GM19351 (cell line): ENCODE results near the gene FATE1.
A peak's percentile ranks its signal among the peaks of the same experiment; 100 is the strongest.

ENCODE experiments used
- ATAC-seq: cut with Tn5 transposase; IDR thresholded peaks from one replicate; pipeline ENCODE4 v1.9.1; 2021; ENCODE audit warnings: mild to moderate bottlenecking, moderate library complexity; ENCODE audit not compliant: unreplicated experiment

FATE1 gene

GRCh38 chrX:151703487-151703886 lies 12.3 kb upstream of the FATE1 start:
- no peak for ATAC-seq

DNA sequence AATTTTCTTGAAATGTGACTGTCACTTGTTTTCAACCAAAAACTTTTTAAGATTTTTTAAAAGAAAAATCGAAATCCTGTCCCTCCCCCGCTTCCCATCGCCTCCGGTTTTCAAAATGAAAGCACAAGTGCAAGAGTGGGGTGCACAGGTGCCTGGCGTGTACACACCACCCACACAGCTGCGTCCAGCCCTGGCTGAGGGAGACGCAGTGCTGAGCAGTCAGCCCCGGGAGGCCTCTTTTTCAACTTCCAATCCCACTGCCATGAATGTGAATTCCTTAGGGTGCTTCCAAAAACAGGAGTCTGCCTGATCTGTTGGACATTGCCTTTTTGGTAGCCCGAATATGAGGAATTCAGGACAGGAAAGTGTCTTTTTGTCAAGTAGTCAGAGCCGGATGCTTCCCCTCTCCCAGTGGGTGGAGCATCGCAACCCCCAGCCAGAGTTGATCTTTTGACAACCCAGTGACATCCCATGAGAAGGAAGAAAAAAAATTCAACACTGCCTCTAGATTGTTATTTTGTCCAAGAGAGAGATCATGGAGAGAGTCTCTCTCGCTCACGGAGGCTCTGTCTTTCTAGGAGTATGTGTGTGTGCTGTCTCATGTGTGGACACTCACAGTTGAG lies 11.7 kb upstream of the FATE1 start:
- no peak for ATAC-seq

GRCh38 chrX:151708821-151709220 lies 7.0 kb upstream of the FATE1 start:
- ATAC-seq: no peak

DNA sequence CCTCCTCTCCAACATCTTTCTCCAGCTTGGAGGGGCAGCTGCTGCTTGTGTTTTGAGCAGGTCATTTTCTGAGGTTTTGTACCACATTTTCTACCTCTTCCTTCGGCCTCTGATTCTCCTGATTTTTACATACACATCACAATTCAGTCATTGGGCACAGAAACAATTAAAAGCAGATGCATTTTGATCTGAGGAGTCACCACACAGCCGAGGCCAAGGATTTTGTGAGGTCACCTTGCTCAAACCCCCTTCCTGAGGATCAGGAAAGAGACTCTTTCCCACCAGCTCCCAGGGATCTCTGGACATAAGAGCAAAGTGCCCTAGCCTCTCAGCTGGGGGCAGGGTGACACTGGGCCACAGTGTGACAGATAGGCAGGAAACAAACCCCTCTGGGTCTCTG lies 5.4 kb upstream of the FATE1 start:
- no peak for ATAC-seq

DNA sequence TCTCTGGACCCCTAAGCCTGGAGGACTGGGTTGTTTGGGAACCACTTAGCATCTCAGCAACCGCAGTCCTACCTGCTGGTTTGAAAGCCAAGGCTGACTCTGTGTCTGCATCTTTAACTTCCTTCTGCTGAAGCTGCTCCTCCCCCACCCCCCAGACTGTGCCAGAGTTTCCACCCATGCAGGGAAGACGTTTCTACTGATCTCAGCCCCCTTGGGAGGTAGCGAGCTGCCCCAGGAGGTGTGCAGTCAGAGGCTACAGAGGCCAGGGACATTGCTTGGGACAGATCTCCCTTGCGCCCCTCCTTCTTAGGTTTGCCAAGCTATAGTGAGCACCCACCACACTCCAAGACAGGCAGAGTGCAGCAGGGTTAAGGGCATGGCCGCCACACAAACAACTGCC lies 4.7 kb upstream of the FATE1 start:
- ATAC-seq: no peak

DNA sequence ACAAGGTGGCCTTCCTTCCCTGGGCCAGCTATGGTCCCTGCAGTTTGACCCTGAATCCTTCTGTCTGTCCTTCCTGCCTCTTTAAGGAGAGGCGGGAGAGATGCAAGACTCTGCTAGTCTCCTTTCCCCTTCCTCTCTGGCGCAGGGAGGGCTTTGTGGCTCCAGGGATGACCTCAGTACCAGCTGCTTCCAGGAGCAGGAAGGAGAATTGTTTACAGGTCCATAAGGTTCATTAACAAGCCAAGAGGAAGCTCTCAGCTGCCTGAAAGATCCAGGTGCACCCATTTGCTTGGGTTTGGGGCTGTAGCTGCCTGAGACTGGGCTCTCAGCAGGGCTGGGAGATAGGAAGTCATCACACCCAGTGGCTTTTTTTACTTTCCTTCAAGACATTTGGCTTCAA lies 4.0 kb upstream of the FATE1 start:
- ATAC-seq: no peak

DNA sequence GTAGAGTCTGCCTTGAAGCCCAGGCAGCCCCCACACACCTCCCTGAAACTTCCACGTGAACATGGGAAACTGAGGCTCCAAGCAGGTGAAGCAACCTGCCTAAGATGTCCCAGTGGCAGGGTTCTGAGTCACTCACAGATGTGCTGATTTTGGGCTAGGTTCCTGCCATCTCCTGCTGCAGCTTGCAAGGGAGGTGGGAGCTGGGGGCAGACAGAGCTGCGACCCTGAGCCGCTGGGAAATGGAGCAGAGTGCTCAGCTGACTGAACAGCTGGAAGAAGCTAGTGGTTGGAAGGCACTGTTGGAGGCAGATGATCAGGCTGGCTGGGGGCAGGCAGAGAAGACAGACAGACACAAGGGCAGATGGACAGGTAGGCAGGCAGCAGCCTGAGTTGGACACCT lies 3.6 kb upstream of the FATE1 start:
- ATAC-seq: no peak

GRCh38 chrX:151713849-151714248 lies 2.0 kb upstream of the FATE1 start:
- ATAC-seq: peak; percentile 72

GRCh38 chrX:151714362-151714761 lies 1.5 kb upstream of the FATE1 start:
- no peak for ATAC-seq

- peak; percentile 87 for ATAC-seq
These were observed 6.5 kb downstream of the FATE1 start for GRCh38 chrX:151722241-151722846.

DNA sequence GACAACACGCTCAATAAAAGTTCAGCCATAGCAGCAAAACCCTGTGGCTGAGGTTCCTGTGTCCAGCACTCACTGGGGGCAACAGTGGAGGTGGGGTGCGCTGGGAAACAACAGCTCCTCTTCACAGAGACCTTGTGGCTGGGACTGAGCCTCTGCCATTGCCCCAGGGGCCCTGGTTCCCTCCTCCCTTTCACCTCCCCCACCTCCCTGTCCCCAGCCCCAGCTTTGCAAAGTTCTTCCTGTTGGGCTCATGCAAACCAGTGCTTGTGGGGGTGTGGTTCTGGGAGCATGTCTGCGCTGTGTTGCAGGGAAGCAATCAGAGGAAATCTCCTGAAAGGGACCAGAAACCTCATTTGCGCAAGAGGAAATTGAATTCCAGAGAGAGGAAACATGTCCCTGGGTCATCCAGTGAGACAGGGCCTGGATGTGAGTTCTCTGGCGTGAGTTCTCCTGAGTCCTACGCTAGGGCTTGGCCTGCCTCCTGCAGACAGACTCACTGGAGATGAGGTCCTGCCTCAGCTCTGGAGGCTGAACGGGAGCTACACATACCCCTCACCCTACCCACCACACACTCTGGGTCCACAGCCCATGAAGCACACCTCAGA lies 7.4 kb downstream of the FATE1 start:
- no peak for ATAC-seq

DNA sequence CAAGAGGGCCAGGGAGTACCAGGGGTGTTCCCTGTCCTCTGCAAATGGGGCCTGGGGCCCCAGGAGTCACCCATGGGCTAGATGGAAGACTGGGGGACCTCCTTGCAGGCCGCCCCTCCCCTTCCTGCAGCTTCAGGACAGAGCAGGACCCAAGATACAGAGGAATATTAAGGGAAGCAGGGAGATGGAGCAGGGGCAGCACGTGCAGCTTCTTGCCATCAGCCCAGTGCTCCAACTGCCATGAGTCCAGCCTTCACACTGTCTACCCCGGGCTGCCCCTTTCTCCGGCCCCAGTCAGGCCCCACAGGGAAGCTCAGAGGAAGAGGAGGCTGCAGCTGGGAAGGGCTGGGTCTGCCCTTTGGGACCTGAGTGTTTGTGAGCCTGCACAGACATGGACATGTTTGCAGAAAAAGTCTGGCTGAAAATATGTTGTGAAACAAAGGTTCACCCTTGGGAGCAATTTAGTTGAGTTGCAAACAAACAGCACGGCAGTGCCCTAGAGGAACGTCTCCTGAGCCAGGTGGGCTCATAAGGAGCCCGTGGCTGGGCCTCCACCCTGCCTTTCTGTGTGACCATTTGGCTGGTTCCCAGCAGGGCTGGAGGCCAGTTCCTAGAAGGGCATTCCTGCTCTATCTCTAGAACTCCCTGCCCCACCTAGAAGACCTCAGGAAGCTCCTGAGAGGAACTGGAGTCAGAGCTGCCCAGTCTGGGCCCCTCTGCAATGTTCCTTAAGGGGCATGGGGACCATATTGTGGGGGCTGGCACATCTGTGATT lies 8.9 kb downstream of the FATE1 start:
- no peak for ATAC-seq

GRCh38 chrX:151725338-151725614 lies 9.4 kb downstream of the FATE1 start:
- no peak for ATAC-seq

DNA sequence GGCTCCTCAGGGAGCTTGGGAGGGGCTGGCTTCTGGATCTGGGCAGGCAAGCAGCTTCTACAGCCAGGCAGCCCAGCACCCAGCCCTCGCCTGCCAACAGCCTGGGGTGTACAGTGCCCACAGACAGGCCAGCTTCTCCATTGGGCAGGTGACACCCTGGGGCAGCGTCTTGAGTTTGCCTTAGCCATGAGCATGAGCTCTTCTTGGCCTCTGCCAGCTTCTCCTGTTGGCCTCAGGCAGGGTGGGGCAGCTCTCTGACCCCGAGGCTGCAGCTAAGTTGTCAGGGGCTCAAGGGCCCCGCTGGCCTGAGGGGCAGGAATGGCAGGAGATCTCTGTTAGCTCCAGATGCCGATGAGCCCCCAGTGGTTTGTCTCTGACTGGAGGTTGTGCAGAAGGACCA lies 10.9 kb downstream of the FATE1 start:
- ATAC-seq: no peak

GRCh38 chrX:151727346-151727745 lies 11.5 kb downstream of the FATE1 start:
- ATAC-seq: no peak

GRCh38 chrX:151729056-151729725 lies 13.4 kb downstream of the FATE1 start:
- no peak for ATAC-seq

- ATAC-seq: no peak
These were observed 18.6 kb downstream of the FATE1 start, which contains the start of gene CNGA2 for GRCh38 chrX:151734446-151734845. Gene CNGA2, plus strand, starts transcription at chrX:151734746. Its CDS starts 3,738 bp downstream, at chrX:151738484.

GRCh38 chrX:151735219-151735618 lies 19.4 kb downstream of the FATE1 start:
- ATAC-seq: no peak

GRCh38 chrX:151736685-151737084 lies 20.9 kb downstream of the FATE1 start:
- ATAC-seq: no peak

- no peak for ATAC-seq
These were observed 21.7 kb downstream of the FATE1 start for GRCh38 chrX:151737494-151737893.

DNA sequence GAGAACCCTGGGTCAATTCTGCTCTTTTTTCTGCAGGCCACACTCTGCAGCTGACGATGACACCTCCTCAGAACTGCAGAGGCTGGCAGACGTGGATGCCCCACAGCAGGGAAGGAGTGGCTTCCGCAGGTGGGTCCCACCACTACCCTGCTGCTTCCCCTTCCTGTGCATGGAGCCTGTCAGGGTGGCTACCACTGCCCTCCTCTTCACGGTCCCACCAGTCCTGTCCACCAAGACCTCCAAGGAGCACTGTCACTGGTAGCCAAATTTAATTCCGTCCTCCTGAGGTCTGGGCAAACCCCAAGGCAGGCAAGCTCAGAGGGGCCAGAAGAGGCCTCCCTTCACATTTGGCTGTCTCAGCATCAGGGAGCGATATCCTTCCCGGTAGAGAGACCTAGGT lies 22.9 kb downstream of the FATE1 start:
- no peak for ATAC-seq
